ENCODE results near the gene SRSF10.

The SRSF10 gene

GRCh38 chr1:24018611-24019580 is 38.8 kb upstream of the SRSF10 start:
- TF ChIP-seq CTCF (IDR thresholded peaks at IDR 0.05) = no peak

- no peak for TF ChIP-seq CTCF (IDR thresholded peaks at IDR 0.05)
Observed at GRCh38 chr1:24015221-24016210, 35.4 kb upstream of the SRSF10 start.

DNA sequence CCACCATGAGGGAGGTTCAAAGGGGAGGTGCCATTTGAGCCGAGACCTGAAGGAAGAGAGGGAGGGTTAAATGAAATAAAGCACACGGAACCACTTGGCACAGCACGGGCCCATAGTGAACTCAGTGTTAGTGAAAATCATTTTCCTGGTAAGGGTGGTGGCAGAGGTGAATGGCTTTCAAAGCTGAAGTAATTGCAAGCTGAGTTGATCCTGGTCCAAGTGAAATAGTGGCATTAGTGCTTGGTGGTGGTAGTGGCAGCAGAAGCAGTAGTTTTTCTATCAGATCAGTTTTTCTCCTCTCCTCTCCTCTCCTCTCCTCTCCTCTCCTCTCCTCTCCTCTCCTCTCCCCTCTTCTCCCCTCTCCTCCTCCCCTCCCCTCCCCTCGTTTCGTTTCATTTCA is 30.5 kb upstream of the SRSF10 start:
- TF ChIP-seq CTCF (IDR thresholded peaks at IDR 0.05) = no peak

DNA sequence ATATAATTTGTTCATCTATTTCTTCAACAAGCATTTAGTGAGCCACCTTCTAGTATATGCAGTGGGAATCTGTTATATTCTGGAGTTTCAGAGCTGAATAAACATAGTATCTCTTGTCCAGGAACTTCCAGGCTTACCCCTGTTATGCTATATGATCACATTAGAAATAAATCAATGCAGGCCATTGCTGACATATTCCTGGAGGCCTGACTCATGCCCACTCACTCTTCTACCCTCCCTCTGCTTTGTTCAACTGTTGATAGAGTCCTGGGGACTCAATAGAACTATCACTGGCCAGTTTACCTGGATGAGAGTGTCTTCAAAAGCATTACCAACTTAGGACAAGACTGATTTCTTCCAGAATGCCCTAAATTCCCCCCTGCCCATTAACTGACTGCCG is 29.3 kb upstream of the SRSF10 start:
- no peak for TF ChIP-seq CTCF (IDR thresholded peaks at IDR 0.05)

- TF ChIP-seq CTCF (IDR thresholded peaks at IDR 0.05) = no peak
Observed at GRCh38 chr1:24007079-24007478, 27.0 kb upstream of the SRSF10 start.

- TF ChIP-seq CTCF (IDR thresholded peaks at IDR 0.05) = no peak
Observed at GRCh38 chr1:24005163-24005562, 25.0 kb upstream of the SRSF10 start.

GRCh38 chr1:24004132-24004531 is 24.0 kb upstream of the SRSF10 start:
- TF ChIP-seq CTCF (IDR thresholded peaks at IDR 0.05) = no peak

All from LNCAP (cell line).